Type B pancreatic cell (in vitro differentiated cells): Measurements from ENCODE around the gene FUT3. TPM values are rescaled to one million over a fixed set of nuclear protein-coding genes. Genes with fewer than 3 reads are reported as not detected.

Experiments used
- DNase-seq: peaks from one replicate; pipeline ENCODE4 v3.0.0; 2021; ENCODE audit warnings: mixed read lengths; ENCODE audit not compliant: unreplicated experiment; ENCODE audit errors: extremely low spot score
- H3K27ac Mint-ChIP-seq: 2 replicates; pipeline ENCODE4 v1.8.0; 2021; ENCODE audit warnings: mild to moderate bottlenecking, mixed read lengths
- H3K27me3 Mint-ChIP-seq: 2 replicates; pipeline ENCODE4 v1.8.0; 2021; ENCODE audit warnings: mixed read lengths
- H3K36me3 Mint-ChIP-seq: 2 replicates; pipeline ENCODE4 v1.8.0; 2021; ENCODE audit warnings: mixed read lengths
- H3K4me1 Mint-ChIP-seq: one replicate; pipeline ENCODE4 v1.8.0; 2021; ENCODE audit warnings: mixed read lengths; ENCODE audit not compliant: unreplicated experiment
- H3K4me3 Mint-ChIP-seq: 2 replicates; pipeline ENCODE4 v1.8.0; 2021; ENCODE audit warnings: mild to moderate bottlenecking, mixed read lengths
- H3K9me3 Mint-ChIP-seq: 2 replicates; pipeline ENCODE4 v1.8.0; 2021; ENCODE audit warnings: mixed read lengths
- CTCF ChIP-seq: fragments of 200-600 bp; sonication (generic); conservative IDR thresholded peaks from 2 replicates; pipeline ENCODE4 v1.5.0; 2021; ENCODE audit warnings: antibody characterized with exemption, mild to moderate bottlenecking
- total RNA-seq: library from RNA; stranded (reverse); gene quantifications from 2 replicates; pipeline ENCODE4 v1.2.1, GENCODE V29; 2021; ENCODE audit warnings: low replicate concordance

Gene FUT3
- total RNA-seq, 1 donor from 2014 or later: 6.6 TPM

- peak overlapping the region; percentile 83 for H3K4me3 Mint-ChIP-seq
- peak; percentile 99 for DNase-seq
- peaks cover 9% of the 10 kb centered on the region for H3K27me3 Mint-ChIP-seq
- TF ChIP-seq CTCF: peak; percentile 97
- no peaks in the 10 kb centered on the region for H3K36me3 Mint-ChIP-seq
- H3K4me1 Mint-ChIP-seq: peaks cover 17% of the 10 kb centered on the region
- H3K27ac Mint-ChIP-seq: peak overlapping the region; percentile 48
- no peaks in the 10 kb centered on the region for H3K9me3 Mint-ChIP-seq
These were observed 47.3 kb downstream of the FUT3 start for GRCh38 chr19:5803752-5804515.

DNA sequence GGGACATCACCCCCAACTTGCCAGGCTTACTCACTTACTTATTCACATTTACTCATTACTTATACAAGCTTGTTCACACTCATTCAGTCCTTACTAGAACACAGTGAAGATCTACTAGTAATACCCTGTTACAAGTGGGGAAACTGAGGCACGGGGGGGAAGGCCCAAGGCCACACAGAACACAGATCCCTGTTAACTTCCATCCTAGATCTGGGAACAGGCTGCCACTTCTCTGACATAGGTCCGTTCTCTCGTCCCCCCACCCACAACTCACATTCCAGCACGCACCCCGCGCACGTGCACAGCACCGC, 47.9 kb downstream of the FUT3 start:
- Mint-ChIP-seq H3K9me3 (no peaks in the 10 kb centered on the region), H3K36me3 (no peaks in the 10 kb centered on the region), H3K4me3 (peak overlapping the region; percentile 65), H3K27ac (no peak overlapping the region), H3K27me3 (peaks cover 9% of the 10 kb centered on the region), H3K4me1 (peaks cover 17% of the 10 kb centered on the region)
- no peak for DNase-seq
- no peak for TF ChIP-seq CTCF

GRCh38 chr19:5801796-5802619, 49.2 kb downstream of the FUT3 start:
- peaks cover 16% of the 10 kb centered on the region for H3K4me1 Mint-ChIP-seq
- TF ChIP-seq CTCF: no peak
- peaks cover 9% of the 10 kb centered on the region for H3K27me3 Mint-ChIP-seq
- no peak overlapping the region for H3K27ac Mint-ChIP-seq
- no peaks in the 10 kb centered on the region for H3K9me3 Mint-ChIP-seq
- peak overlapping the region; percentile 67 for H3K4me3 Mint-ChIP-seq
- no peak for DNase-seq
- no peaks in the 10 kb centered on the region for H3K36me3 Mint-ChIP-seq

DNA sequence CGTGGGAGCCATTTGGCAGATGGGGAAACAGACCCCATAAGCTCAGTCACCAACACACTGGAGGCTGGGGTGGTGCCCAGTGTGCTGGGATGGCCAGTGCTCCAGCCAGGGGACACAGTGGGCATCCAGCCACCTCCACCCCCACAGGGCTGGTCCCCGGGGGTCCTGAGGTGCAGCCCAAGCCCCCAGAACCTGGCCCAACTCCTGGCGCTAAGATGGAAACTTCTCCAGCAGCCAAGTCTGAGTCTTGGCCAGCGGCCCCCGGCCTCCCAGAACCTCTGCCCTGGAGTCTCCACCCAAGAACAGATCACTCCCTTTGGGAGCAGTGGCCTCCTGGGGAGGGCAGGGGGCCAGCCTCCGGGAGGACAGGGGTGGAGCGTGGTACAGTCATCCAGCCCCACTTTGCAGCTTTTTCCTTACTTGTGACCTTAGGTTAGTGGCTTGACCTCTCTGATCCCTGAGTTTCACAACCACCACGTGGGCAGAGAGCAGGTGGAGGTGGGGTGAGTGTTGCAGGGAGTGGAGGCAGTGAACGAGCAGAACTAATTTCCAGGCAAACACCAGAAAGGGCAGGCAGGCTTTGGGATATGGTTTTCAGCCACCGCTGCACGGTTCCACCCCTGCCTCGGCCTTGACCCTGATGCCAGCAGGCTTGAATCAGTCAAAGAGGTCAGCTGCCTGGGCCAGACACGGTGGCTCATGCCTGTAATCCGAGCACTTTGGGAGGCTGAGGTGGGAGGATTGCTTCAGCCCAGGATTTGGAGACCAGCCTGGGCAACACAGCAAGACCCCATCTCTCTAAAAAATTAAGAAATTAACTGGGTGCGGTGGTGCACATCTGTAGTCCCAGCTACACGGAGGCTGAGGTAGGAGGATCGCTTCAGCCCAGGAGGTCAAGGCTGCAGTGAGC, 50.6 kb downstream of the FUT3 start:
- H3K4me1 Mint-ChIP-seq: peaks cover 10% of the 10 kb centered on the region
- no peak overlapping the region for H3K4me3 Mint-ChIP-seq
- no peak overlapping the region for H3K27ac Mint-ChIP-seq
- H3K36me3 Mint-ChIP-seq: no peaks in the 10 kb centered on the region
- H3K9me3 Mint-ChIP-seq: no peaks in the 10 kb centered on the region
- H3K27me3 Mint-ChIP-seq: peaks cover 9% of the 10 kb centered on the region
- DNase-seq: no peak
- no peak for TF ChIP-seq CTCF
